NK-92 (cell line): ENCODE results near the gene RUSC1.
"Not testable (repeated sequence)": the region's sequence is repeated elsewhere in the genome, so short reads cannot be mapped to it uniquely, and the experiment has no call there.

Source experiments
- DNase-seq: peaks from one replicate; lab custom pipeline; 2025; ENCODE audit not compliant: unreplicated experiment; lab: John Stamatoyannopoulos, UW

The RUSC1 gene, protein sequence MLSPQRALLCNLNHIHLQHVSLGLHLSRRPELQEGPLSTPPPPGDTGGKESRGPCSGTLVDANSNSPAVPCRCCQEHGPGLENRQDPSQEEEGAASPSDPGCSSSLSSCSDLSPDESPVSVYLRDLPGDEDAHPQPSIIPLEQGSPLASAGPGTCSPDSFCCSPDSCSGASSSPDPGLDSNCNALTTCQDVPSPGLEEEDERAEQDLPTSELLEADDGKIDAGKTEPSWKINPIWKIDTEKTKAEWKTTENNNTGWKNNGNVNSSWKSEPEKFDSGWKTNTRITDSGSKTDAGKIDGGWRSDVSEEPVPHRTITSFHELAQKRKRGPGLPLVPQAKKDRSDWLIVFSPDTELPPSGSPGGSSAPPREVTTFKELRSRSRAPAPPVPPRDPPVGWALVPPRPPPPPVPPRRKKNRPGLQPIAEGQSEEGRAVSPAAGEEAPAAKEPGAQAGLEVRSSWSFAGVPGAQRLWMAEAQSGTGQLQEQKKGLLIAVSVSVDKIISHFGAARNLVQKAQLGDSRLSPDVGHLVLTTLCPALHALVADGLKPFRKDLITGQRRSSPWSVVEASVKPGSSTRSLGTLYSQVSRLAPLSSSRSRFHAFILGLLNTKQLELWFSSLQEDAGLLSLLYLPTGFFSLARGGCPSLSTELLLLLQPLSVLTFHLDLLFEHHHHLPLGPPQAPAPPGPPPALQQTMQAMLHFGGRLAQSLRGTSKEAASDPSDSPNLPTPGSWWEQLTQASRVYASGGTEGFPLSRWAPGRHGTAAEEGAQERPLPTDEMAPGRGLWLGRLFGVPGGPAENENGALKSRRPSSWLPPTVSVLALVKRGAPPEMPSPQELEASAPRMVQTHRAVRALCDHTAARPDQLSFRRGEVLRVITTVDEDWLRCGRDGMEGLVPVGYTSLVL

DNA sequence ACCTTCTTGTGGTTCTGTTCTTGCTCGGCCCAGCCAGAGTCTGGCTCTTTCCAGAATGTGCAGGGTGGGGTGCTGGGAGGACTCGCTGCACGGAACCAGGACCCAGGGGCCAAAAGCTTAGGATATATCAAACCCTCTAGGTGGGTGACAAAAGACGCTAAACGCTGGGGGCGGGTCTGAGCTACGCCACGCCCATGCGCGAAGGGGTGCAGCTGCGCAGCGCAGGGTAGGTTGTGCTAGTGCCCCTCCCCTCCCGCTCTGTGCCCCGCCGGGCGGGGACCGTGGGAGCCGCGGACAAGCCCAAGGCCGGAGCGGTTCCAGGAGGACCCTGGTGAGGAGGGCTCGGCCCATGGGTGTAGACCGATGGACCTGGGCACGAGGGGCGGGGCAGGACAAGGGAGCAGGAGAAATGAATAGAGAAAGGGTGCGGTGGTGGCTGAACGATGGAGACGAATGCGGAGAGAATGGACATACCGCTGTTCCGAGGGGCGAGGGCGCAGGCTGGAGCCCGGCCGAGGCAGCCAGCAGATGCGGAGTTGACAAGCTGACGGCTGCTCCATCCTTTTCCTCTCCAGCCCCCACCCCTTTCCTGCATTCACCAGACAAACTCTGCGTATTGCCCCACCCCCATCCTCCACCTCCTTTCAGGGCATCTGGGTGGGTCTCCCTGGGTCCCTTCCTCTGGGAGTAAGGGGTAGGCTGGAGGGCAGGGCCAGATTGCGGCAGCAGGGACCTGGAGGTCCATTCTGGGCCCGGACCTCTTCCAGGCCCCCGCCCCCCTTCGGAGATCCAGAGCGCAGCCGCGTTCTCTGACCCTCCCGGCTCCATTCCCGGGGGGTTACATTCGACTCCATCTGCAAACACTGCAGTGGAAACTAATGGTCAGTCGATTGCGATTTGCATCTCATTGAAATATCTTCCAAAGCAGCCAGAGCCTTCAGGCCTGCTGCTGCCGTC is at the start of gene RUSC1:
TSS of gene RUSC1 (plus strand) at position 234 of the 957 bp plus-strand sequence. CDS start 880 bp downstream, outside the sequence.
- DNase-seq = no peak

GRCh38 chr1:155272466-155273342 is 48.0 kb upstream of the RUSC1 start:
- DNase-seq = no peak

DNA sequence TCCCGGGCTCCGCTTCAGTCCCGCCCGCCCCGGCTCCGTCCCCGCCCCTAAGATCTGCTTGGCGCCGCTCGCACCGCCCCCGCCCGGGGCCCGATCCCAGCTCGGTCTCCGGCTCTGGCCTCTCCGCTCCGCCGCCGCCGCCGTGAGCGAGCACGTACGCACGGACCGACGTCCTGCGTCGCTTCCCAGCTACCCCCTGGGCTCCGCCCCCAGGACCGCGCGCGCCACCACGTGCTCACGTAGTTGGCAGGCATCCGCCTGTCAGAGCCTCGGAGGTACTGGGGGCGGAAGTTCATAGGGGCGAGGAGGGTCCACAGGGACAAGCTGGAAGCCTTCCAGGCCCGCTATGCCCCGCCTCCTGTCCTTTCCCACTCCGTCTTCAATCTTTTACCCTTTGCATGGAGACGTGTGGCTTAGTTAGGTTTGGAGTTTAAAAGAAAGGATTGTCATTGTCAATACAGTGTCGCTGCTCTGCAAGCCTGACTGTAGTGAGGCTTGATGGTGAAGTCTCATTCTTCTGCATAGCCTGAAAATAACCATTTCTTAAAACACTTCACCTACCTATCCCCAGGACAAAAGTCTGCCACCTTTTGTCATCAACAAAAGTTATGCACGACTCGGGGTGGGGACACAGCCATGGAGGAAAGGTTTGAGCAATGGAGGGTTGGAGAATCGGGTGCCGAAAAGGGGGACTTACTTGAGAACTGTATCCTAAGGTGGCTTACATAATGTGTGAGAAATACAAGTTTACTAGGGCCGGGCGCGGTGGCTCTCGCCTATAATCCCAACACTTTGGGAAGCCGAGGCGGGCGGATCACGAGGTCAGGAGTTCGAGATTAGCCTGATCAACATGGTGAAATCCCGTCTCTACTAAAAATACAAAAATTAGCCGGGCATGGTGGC is 47.1 kb upstream of the RUSC1 start, which contains the start of gene CLK2:
TSS of gene CLK2 (minus strand) at position 162 of the 903 bp plus-strand sequence. CDS start 2,527 bp downstream, outside the sequence.
- DNase-seq = peak; percentile 30

GRCh38 chr1:155277070-155277901 is 43.4 kb upstream of the RUSC1 start, which contains the start of gene HCN3:
TSS of gene HCN3 (plus strand) at chr1:155277463. CDS start at chr1:155277591, 128 bp downstream.
- peak; percentile 19 for DNase-seq

GRCh38 chr1:155277902-155278688 is 42.6 kb upstream of the RUSC1 start:
- peak; percentile 29 for DNase-seq

GRCh38 chr1:155278689-155279160 is 42.0 kb upstream of the RUSC1 start:
- DNase-seq = no peak

DNA sequence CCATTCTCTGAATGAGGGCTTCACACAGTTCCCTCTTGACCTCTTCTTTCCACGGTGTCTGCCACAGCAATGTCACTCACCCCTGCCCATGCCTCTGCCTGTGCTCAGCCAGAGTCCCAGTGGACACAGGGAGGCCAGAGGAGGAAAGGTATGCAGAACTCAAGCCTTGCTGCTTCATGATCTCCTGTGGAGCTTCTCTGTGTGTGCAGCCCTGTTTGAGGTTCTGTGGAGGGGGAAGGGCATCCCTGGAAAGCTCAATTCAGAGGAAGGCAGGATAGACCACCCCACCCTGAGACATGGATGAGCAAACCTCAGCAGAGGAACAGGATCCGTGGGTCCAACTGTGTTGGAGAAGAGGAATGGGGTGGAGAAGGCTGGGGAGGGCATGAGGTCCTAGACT is 41.4 kb upstream of the RUSC1 start:
- DNase-seq = no peak

- DNase-seq = no peak
These were observed 38.1 kb upstream of the RUSC1 start for GRCh38 chr1:155282488-155283091.

DNA sequence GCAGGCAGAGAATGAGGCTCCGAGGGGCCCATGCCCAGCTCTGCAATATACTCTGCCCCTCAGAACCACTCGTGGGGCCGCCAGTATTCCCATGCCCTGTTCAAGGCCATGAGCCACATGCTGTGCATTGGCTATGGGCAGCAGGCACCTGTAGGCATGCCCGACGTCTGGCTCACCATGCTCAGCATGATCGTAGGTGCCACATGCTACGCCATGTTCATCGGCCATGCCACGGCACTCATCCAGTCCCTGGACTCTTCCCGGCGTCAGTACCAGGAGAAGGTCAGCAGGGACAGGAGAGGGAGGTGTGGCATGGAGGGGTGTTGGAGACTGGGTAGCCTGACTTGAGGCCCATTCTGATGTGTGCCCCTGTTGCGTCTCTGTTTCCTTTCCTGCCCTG is 36.2 kb upstream of the RUSC1 start:
- DNase-seq = no peak

DNA sequence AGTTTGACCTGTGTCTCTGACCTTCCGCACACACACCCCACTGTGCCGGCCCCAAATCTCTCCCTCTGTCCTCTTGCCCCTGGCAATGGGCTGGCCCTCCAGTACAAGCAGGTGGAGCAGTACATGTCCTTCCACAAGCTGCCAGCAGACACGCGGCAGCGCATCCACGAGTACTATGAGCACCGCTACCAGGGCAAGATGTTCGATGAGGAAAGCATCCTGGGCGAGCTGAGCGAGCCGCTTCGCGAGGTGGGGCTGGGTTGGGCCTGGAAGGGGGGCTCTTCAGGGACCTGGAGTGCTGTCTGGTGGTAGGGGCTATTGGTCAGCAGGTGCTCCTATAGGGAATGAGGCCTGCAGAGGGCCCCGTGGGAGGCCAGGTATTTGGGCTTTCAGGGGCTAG is 35.6 kb upstream of the RUSC1 start:
- DNase-seq = no peak

- no peak for DNase-seq
These were observed 35.1 kb upstream of the RUSC1 start for GRCh38 chr1:155285631-155286044.

- DNase-seq = no peak
These were observed 34.1 kb upstream of the RUSC1 start for GRCh38 chr1:155286544-155286943.

GRCh38 chr1:155287987-155288543 is 32.6 kb upstream of the RUSC1 start:
- DNase-seq = no peak

DNA sequence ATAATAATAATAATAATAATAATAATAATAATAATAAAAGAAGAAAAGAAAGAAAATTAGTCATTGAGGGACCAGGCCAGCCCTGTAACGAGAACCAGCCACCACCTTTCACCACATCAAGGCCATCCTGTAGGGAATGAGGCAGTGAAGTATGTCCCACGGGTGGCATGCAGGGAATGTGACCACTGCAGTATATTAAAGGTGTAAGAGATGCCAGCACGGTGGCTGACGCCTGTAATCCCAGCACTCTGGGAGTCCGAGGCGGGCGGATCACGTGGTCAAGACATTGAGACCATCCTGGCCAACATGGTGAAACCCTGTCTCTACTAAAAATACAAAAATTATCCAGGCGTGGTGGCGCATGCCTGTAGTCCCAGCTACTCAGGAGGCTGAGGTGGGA is 29.7 kb upstream of the RUSC1 start:
- DNase-seq = not testable (repeated sequence)

DNA sequence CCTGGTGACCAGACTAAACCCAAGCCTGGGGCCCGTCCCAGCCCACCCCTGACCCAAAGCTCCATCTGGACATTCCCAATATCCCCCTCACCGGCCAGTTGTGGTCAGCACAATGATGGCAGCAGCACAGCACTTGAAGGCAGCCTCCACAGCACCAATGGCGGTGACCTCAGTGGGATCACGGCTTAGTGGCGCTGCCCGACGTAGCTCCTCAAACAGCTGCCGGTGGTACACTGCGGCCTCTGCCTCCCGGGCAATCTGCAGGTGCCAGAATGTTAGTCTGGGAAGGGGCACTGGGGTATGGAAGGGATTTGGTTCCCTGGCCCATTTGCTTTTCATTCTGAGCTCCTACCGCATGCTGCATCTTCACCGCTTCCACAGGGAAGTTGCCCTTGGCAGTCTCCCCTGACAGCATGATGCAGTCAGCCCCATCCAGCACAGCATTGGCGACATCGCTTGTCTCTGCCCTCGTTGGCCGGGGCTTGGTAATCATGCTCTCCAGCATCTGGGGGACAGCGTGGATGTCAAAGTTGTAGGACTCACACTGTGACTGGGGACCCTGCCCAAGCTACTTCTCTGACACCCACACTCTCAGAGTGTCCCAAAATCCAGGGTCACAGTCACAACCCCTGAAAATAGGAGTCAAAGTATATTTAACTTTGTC is 27.5 kb upstream of the RUSC1 start:
- no peak for DNase-seq
